T follicular helper cell (primary cell): ENCODE measurements around the gene SERPINB7.

Source experiments
- DNase-seq: peaks from one replicate; pipeline ENCODE4 v3.0.0-alpha.2; 2020; ENCODE audit warnings: low read depth

The SERPINB7 gene

GRCh38 chr18:63850020-63850419 lies 74.8 kb downstream of the SERPINB7 start:
- no peak for DNase-seq

GRCh38 chr18:63850636-63851035 lies 75.4 kb downstream of the SERPINB7 start:
- no peak for DNase-seq
